ENCODE results near the gene ZRANB3.

Gene ZRANB3

GRCh38 chr2:135257383-135258090 lies 273.5 kb downstream of the ZRANB3 start:
- no peak overlapping the region for H3K4me2 ChIP-seq (ENCODE audit: low read length)

DNA sequence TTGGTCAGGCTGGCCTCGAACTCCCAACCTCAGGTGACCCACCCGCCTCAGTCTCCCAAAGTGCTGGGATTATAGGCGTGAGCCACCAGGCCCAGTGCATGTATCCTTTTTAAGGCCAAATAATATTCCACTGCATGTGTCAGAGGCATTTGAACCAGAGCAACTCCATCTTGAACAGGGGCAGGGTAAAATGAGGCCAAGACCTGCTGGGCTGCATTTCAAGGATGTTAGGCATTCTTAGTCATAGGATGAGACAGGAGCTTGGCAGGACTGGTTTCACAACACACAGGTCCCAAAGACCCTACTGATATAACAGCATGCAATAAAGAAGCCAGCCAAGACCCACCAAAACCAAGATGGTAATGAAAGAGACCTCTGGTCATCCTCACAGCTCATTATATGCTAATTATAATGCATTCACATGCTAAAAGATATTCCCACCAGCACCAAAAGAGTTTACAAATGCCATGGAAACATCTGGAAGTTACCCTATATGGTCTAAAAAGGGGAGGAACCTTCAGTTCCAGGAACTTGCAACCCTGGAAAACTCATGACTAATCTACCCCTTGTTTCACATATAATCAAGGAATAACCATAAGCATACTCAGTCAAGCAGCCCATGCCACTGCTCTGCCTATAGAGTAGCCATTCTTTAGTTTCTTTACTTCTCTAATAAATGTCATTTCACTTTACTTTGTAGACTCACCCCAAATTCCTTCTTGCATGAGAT lies 274.3 kb downstream of the ZRANB3 start:
- Histone ChIP-seq H3K27me3 (ENCODE audit: insufficient read depth, low read length) (no peaks in the 10 kb centered on the region), H3K4me2 (ENCODE audit: low read length) (no peak overlapping the region), H3K9me3 (ENCODE audit: low read length) (no peaks in the 10 kb centered on the region), H3K27ac (ENCODE audit: low read depth, low read length, poor library complexity, severe bottlenecking) (no peak overlapping the region), H3K79me2 (ENCODE audit: insufficient read depth, low read length) (no peaks in the 10 kb centered on the region), H3K9me2 (ENCODE audit: low read depth, low read length) (no peaks in the 10 kb centered on the region), H3K9ac (ENCODE audit: low read length) (no peak overlapping the region), H3F3A (ENCODE audit: insufficient read depth, low read length) (no peaks in the 10 kb centered on the region), H4K20me1 (ENCODE audit: insufficient read depth, low read length) (no peaks in the 10 kb centered on the region), H3K4me3 (ENCODE audit: low read depth, low read length, poor library complexity, severe bottlenecking) (no peak overlapping the region), H3K4me1 (ENCODE audit: insufficient read depth, low read length, severe bottlenecking) (peaks cover 29% of the 10 kb centered on the region), H3K36me3 (ENCODE audit: insufficient read depth, low read length) (no peaks in the 10 kb centered on the region), H2AFZ (ENCODE audit: low read length) (no peak overlapping the region)
- TF ChIP-seq, protein P1, sequence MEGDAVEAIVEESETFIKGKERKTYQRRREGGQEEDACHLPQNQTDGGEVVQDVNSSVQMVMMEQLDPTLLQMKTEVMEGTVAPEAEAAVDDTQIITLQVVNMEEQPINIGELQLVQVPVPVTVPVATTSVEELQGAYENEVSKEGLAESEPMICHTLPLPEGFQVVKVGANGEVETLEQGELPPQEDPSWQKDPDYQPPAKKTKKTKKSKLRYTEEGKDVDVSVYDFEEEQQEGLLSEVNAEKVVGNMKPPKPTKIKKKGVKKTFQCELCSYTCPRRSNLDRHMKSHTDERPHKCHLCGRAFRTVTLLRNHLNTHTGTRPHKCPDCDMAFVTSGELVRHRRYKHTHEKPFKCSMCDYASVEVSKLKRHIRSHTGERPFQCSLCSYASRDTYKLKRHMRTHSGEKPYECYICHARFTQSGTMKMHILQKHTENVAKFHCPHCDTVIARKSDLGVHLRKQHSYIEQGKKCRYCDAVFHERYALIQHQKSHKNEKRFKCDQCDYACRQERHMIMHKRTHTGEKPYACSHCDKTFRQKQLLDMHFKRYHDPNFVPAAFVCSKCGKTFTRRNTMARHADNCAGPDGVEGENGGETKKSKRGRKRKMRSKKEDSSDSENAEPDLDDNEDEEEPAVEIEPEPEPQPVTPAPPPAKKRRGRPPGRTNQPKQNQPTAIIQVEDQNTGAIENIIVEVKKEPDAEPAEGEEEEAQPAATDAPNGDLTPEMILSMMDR (IDR thresholded peaks at IDR 0.05; ENCODE audit: low read length) = no peak
- TF ChIP-seq EZH2 (IDR thresholded peaks at IDR 0.05; ENCODE audit: borderline replicate concordance, low read length) = no peak

More at GRCh38 chr2:135257383-135258090, 273.5 kb downstream of the ZRANB3 start:
- Histone ChIP-seq H3K79me2 (ENCODE audit: insufficient read depth, low read length) (no peaks in the 10 kb centered on the region), H3K27ac (ENCODE audit: low read depth, low read length, poor library complexity, severe bottlenecking) (no peak overlapping the region), H3K9ac (ENCODE audit: low read length) (no peak overlapping the region), H3K9me2 (ENCODE audit: low read depth, low read length) (no peaks in the 10 kb centered on the region), H3K36me3 (ENCODE audit: insufficient read depth, low read length) (no peaks in the 10 kb centered on the region), H3K9me3 (ENCODE audit: low read length) (no peaks in the 10 kb centered on the region), H3K4me3 (ENCODE audit: low read depth, low read length, poor library complexity, severe bottlenecking) (no peak overlapping the region), H3K4me1 (ENCODE audit: insufficient read depth, low read length, severe bottlenecking) (peaks cover 29% of the 10 kb centered on the region), H4K20me1 (ENCODE audit: insufficient read depth, low read length) (no peaks in the 10 kb centered on the region), H3F3A (ENCODE audit: insufficient read depth, low read length) (no peaks in the 10 kb centered on the region), H2AFZ (ENCODE audit: low read length) (no peak overlapping the region), H3K27me3 (ENCODE audit: insufficient read depth, low read length) (no peaks in the 10 kb centered on the region)
- TF ChIP-seq, protein P1 (IDR thresholded peaks at IDR 0.05; ENCODE audit: low read length) = no peak
- no peak for TF ChIP-seq EZH2 (IDR thresholded peaks at IDR 0.05; ENCODE audit: borderline replicate concordance, low read length)

DNA sequence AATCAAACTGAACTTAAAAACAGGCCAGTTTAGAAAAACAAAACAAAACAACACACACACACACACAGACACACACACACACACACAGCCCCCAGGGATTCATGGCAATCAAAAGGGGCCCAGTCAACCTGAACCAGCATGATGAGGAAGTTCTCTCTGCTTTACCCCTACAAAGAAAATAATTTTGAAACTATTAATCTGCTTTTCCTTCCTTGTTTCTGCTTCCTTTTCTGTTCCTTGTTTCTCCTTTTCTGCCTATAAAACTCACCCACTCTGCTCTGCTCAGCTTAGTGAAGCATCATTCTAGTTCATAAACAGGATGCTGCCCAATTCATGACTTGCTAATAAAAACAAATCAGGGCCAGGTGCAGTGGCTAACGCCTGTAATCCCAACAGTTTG lies 275.8 kb downstream of the ZRANB3 start:
- H3K9me2 ChIP-seq (ENCODE audit: low read depth, low read length) = no peaks in the 10 kb centered on the region
- no peaks in the 10 kb centered on the region for H3F3A ChIP-seq (ENCODE audit: insufficient read depth, low read length)
- peaks cover 29% of the 10 kb centered on the region for H3K4me1 ChIP-seq (ENCODE audit: insufficient read depth, low read length, severe bottlenecking)
- H3K4me2 ChIP-seq (ENCODE audit: low read length) = peak overlapping the region; percentile 35; the same call in 1 of the 2 replicates
- 0 out of 2 replicates have a peak, but pooled peaks cover 4% of the 10 kb centered on the region for H3K36me3 ChIP-seq (ENCODE audit: insufficient read depth, low read length)
- no peaks in the 10 kb centered on the region for H3K27me3 ChIP-seq (ENCODE audit: insufficient read depth, low read length)
- no peak overlapping the region for H3K4me3 ChIP-seq (ENCODE audit: low read depth, low read length, poor library complexity, severe bottlenecking)
- TF ChIP-seq EZH2 (IDR thresholded peaks at IDR 0.05; ENCODE audit: borderline replicate concordance, low read length) = no peak
- TF ChIP-seq, protein P1 (IDR thresholded peaks at IDR 0.05; ENCODE audit: low read length) = no peak
- H2AFZ ChIP-seq (ENCODE audit: low read length) = no peak overlapping the region
- no peaks in the 10 kb centered on the region for H3K9me3 ChIP-seq (ENCODE audit: low read length)
- H4K20me1 ChIP-seq (ENCODE audit: insufficient read depth, low read length) = no peaks in the 10 kb centered on the region
- no peaks in the 10 kb centered on the region for H3K79me2 ChIP-seq (ENCODE audit: insufficient read depth, low read length)
- H3K9ac ChIP-seq (ENCODE audit: low read length) = no peak overlapping the region
- H3K27ac ChIP-seq (ENCODE audit: low read depth, low read length, poor library complexity, severe bottlenecking) = peak overlapping the region; percentile 85

Data from OCI-LY1 (cell line).